Astrocyte (in vitro differentiated cells and primary cell): ENCODE results near the gene CWC27. TPM values are rescaled to one million over a fixed set of nuclear protein-coding genes. Genes with fewer than 3 reads are reported as not detected.

Experiments used
- DNase-seq: peaks from one replicate; pipeline ENCODE4 v3.0.0-alpha.2; 2010; ENCODE audit warnings: low read depth
- FAIRE-seq: peaks from 2 replicates; lab custom pipeline; 2011; peaks lifted over from hg19 to GRCh38; lab: Jason Lieb, UNC
- H2AFZ ChIP-seq: 2 replicates; pipeline ENCODE4 v1.6.0; 2012; ENCODE audit warnings: low read depth, low read length, inconsistent platforms
- H3K27ac ChIP-seq: 2 replicates; pipeline ENCODE4 v1.5.1; 2011; ENCODE audit warnings: low read depth, low read length, inconsistent platforms
- H3K27me3 ChIP-seq: 2 replicates; pipeline ENCODE4 v1.6.0; 2011; ENCODE audit warnings: low read length, inconsistent platforms; ENCODE audit not compliant: insufficient read depth
- H3K36me3 ChIP-seq: 2 replicates; pipeline ENCODE4 v1.5.1; 2011; ENCODE audit warnings: low read length, inconsistent platforms; ENCODE audit not compliant: insufficient read depth
- H3K4me1 ChIP-seq: 2 replicates; pipeline ENCODE4 v1.5.1; 2011; ENCODE audit warnings: low read length, inconsistent platforms; ENCODE audit not compliant: insufficient read depth
- H3K4me2 ChIP-seq: 2 replicates; pipeline ENCODE4 v1.6.0; 2012; ENCODE audit warnings: low read length, inconsistent platforms
- H3K4me3 ChIP-seq: 2 replicates; pipeline ENCODE4 v1.5.1; 2011; ENCODE audit warnings: low read depth, mild to moderate bottlenecking, low read length, inconsistent platforms; ENCODE audit not compliant: insufficient read depth
- H3K79me2 ChIP-seq: 2 replicates; pipeline ENCODE4 v1.6.0; 2012; ENCODE audit warnings: mild to moderate bottlenecking, low read length, inconsistent platforms; ENCODE audit not compliant: insufficient read depth
- H3K9ac ChIP-seq: 2 replicates; pipeline ENCODE4 v1.6.0; 2012; ENCODE audit warnings: mild to moderate bottlenecking, low read length, inconsistent platforms
- H3K9me3 ChIP-seq: 2 replicates; pipeline ENCODE4 v1.5.1; 2012; ENCODE audit warnings: low read depth, mild to moderate bottlenecking, low read length, inconsistent platforms; ENCODE audit not compliant: insufficient read depth
- H4K20me1 ChIP-seq: 2 replicates; pipeline ENCODE4 v1.6.0; 2012; ENCODE audit warnings: low read length, inconsistent platforms; ENCODE audit not compliant: insufficient read depth
- H3K27ac Mint-ChIP-seq: one replicate; pipeline ENCODE4 v1.8.0; 2021; ENCODE audit warnings: mild to moderate bottlenecking, mixed read lengths; ENCODE audit not compliant: unreplicated experiment
- H3K27me3 Mint-ChIP-seq: one replicate; pipeline ENCODE4 v1.8.0; 2021; ENCODE audit warnings: low read depth, mixed read lengths; ENCODE audit not compliant: unreplicated experiment
- H3K36me3 Mint-ChIP-seq: one replicate; pipeline ENCODE4 v1.8.0; 2021; ENCODE audit warnings: low read depth, mixed read lengths; ENCODE audit not compliant: unreplicated experiment
- H3K4me1 Mint-ChIP-seq: one replicate; pipeline ENCODE4 v1.8.0; 2021; ENCODE audit warnings: low read depth, mixed read lengths; ENCODE audit not compliant: unreplicated experiment
- H3K4me3 Mint-ChIP-seq: one replicate; pipeline ENCODE4 v1.8.0; 2021; ENCODE audit warnings: mild to moderate bottlenecking, moderate library complexity, mixed read lengths; ENCODE audit not compliant: unreplicated experiment
- H3K9me3 Mint-ChIP-seq: one replicate; pipeline ENCODE4 v1.8.0; 2021; ENCODE audit warnings: mild to moderate bottlenecking, mixed read lengths; ENCODE audit not compliant: unreplicated experiment
- EZH2 ChIP-seq: IDR thresholded peaks from 2 replicates; pipeline ENCODE4 v1.6.1; 2012; ENCODE audit warnings: mild to moderate bottlenecking, low read length, inconsistent platforms; ENCODE audit not compliant: insufficient read depth
- total RNA-seq: library from RNA; stranded (reverse); gene quantifications from 2 replicates; pipeline ENCODE4 v1.2.1, GENCODE V29; 2021
- TF ChIP-seq, protein P1 (sequence below): IDR thresholded peaks from 2 replicates; pipeline ENCODE4 v1.5.1; 2011; ENCODE audit warnings: low read depth, mild to moderate bottlenecking, inconsistent platforms, low read length, moderate library complexity; ENCODE audit not compliant: insufficient read depth

The CWC27 gene
- total RNA-seq, 1 donor from 2014 or later: 25.7 TPM

DNA sequence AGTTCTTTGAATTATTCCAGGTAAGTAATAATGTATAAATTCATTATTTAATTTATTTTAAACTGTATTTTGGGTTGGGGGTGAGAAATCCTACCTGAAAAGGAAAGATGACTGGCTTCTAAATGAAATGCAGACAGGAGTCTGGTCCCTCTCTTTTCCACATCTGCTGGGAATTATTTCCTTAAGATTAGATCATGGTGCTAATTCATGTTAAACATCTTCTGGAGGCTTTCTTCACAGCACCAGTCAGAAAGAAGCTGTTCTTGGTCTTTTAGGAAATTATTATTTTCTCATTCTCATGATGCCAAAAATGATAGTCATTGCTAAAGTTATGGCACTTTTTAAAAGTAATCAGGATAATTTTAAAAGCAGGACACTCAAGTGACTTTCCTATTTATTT lies 254.2 kb downstream of the CWC27 start:
- H3K36me3 ChIP-seq: no peaks in the 10 kb centered on the region
- H3K27ac Mint-ChIP-seq: no peak overlapping the region
- no peaks in the 10 kb centered on the region for H3K27me3 ChIP-seq
- H3K4me1 ChIP-seq: peaks cover 3% of the 10 kb centered on the region
- FAIRE-seq (no peak), DNase-seq (no peak)
- no peak overlapping the region for H3K9ac ChIP-seq
- H3K4me1 Mint-ChIP-seq: peaks cover 29% of the 10 kb centered on the region
- no peaks in the 10 kb centered on the region for H3K9me3 ChIP-seq
- H4K20me1 ChIP-seq: no peaks in the 10 kb centered on the region
- H3K4me3 ChIP-seq: no peak overlapping the region
- H3K27ac ChIP-seq: no peak overlapping the region
- TF ChIP-seq EZH2: no peak
- TF ChIP-seq, protein P1, sequence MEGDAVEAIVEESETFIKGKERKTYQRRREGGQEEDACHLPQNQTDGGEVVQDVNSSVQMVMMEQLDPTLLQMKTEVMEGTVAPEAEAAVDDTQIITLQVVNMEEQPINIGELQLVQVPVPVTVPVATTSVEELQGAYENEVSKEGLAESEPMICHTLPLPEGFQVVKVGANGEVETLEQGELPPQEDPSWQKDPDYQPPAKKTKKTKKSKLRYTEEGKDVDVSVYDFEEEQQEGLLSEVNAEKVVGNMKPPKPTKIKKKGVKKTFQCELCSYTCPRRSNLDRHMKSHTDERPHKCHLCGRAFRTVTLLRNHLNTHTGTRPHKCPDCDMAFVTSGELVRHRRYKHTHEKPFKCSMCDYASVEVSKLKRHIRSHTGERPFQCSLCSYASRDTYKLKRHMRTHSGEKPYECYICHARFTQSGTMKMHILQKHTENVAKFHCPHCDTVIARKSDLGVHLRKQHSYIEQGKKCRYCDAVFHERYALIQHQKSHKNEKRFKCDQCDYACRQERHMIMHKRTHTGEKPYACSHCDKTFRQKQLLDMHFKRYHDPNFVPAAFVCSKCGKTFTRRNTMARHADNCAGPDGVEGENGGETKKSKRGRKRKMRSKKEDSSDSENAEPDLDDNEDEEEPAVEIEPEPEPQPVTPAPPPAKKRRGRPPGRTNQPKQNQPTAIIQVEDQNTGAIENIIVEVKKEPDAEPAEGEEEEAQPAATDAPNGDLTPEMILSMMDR: no peak
- H3K36me3 Mint-ChIP-seq: no peaks in the 10 kb centered on the region
- no peak overlapping the region for H3K4me2 ChIP-seq
- H2AFZ ChIP-seq: no peak overlapping the region
- H3K4me3 Mint-ChIP-seq: no peak overlapping the region
- H3K9me3 Mint-ChIP-seq: peaks cover 1% of the 10 kb centered on the region
- H3K27me3 Mint-ChIP-seq: no peaks in the 10 kb centered on the region
- H3K79me2 ChIP-seq: no peaks in the 10 kb centered on the region

DNA sequence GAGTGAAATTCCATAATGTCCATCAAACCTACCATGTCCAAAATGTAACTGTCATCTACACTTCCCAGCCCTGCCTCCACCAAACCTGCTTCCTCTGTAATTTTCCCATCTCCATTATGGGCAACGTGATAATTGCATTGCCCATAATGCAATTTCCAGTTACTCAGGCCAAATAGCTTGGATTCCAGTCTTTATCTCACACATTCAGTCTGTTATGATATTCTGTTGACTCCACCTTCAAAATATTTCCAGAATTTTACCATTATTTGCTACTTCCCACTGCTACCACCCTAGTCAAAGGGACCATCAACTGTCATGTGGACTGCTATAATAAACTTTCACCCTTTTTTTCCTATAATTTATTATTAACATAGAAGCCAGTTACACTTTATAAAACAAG lies 256.0 kb downstream of the CWC27 start:
- Histone ChIP-seq H3K4me2 (no peak overlapping the region), H3K79me2 (no peaks in the 10 kb centered on the region), H3K4me1 (peaks cover 3% of the 10 kb centered on the region), H4K20me1 (no peaks in the 10 kb centered on the region), H3K27me3 (no peaks in the 10 kb centered on the region), H3K9me3 (no peaks in the 10 kb centered on the region), H3K4me3 (no peak overlapping the region), H3K9ac (no peak overlapping the region), H3K36me3 (no peaks in the 10 kb centered on the region), H3K27ac (no peak overlapping the region), H2AFZ (no peak overlapping the region)
- TF ChIP-seq EZH2: no peak
- TF ChIP-seq, protein P1: no peak
- no peak overlapping the region for H3K27ac Mint-ChIP-seq
- H3K36me3 Mint-ChIP-seq: no peaks in the 10 kb centered on the region
- no peaks in the 10 kb centered on the region for H3K27me3 Mint-ChIP-seq
- peaks cover 1% of the 10 kb centered on the region for H3K9me3 Mint-ChIP-seq
- no peak for FAIRE-seq
- no peak for DNase-seq
- no peak overlapping the region for H3K4me3 Mint-ChIP-seq
- H3K4me1 Mint-ChIP-seq: peaks cover 30% of the 10 kb centered on the region

DNA sequence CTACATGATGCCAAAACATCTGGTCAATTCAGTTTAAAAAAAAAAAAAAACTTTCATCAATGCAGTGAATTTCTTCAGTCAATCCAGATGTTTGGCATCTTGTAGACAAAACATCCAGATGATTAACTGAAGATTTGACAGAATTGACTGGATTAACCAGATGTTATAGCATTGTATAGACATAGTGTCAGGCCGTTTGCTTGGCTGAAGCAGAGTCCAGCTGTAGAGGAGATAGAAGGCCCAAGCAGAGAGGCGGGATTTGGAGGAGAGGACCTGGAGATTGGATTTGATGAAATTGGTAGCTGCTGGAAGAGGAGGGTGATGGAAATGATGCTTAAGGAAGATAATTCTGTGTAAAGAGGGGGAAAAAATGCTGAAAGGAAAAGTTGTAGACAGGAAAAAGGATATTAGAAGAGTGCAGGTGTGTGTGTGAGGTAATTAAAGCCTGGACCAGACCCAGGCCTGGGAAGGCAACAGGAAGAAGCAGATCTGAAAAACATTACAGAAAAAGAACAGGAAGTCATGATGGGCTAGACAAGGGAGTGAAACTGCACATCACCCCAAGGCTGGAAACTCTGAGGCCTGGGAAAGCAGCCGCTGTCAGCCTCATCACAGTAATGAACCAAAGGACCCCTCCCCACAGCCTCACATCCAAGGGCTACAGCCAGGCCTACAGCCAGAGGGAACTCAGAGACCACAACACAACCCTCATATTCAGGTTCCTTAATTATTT lies 258.3 kb downstream of the CWC27 start:
- H3K9me3 Mint-ChIP-seq: peaks cover 3% of the 10 kb centered on the region
- DNase-seq: no peak

More for the DNA sequence above, 258.3 kb downstream of the CWC27 start:
- Histone ChIP-seq H3K4me1 (no peaks in the 10 kb centered on the region), H3K9me3 (peaks cover 3% of the 10 kb centered on the region), H3K27ac (no peak overlapping the region), H2AFZ (no peak overlapping the region), H3K4me2 (no peak overlapping the region), H3K79me2 (no peaks in the 10 kb centered on the region), H3K36me3 (no peaks in the 10 kb centered on the region), H3K4me3 (no peak overlapping the region), H3K9ac (no peak overlapping the region), H4K20me1 (no peaks in the 10 kb centered on the region), H3K27me3 (no peaks in the 10 kb centered on the region)
- H3K27me3 Mint-ChIP-seq: no peaks in the 10 kb centered on the region
- H3K4me1 Mint-ChIP-seq: peaks cover 18% of the 10 kb centered on the region
- FAIRE-seq: no peak
- TF ChIP-seq, protein P1: no peak
- no peak for TF ChIP-seq EZH2
- no peak overlapping the region for H3K4me3 Mint-ChIP-seq
- H3K27ac Mint-ChIP-seq: peak overlapping the region; percentile 51
- peaks cover 2% of the 10 kb centered on the region for H3K36me3 Mint-ChIP-seq
